Stimulated activated memory B cell treated with anti-CD40 and anti-IgM and Interleukin-4, amounts not matched to agents 10 μg/mL and 1 μg/mL and 100 μg/mL, for 72 hours (primary cell): ENCODE results near the gene EGLN3.
A peak's percentile ranks its signal among the peaks of the same experiment; 100 is the strongest.
"Not testable (repeated sequence)": the region's sequence is repeated elsewhere in the genome, so short reads cannot be mapped to it uniquely, and the experiment has no call there.

Experiments
- ATAC-seq: fragments of 150-1000 bp; cut with Tn5 transposase; 2 replicates; pipeline ENCODE4 v1.10.0; 2021
- H3K27ac Mint-ChIP-seq: one replicate; pipeline ENCODE4 v1.8.0; 2022; ENCODE audit warnings: mild to moderate bottlenecking, mixed read lengths
- H3K27me3 Mint-ChIP-seq: one replicate; pipeline ENCODE4 v1.8.0; 2022; ENCODE audit warnings: mixed read lengths
- H3K36me3 Mint-ChIP-seq: one replicate; pipeline ENCODE4 v1.8.0; 2022; ENCODE audit warnings: mixed read lengths
- H3K4me1 Mint-ChIP-seq: one replicate; pipeline ENCODE4 v1.8.0; 2022; ENCODE audit warnings: mixed read lengths
- H3K4me3 Mint-ChIP-seq: one replicate; pipeline ENCODE4 v1.8.0; 2022; ENCODE audit warnings: mild to moderate bottlenecking, moderate library complexity, mixed read lengths
- H3K9me3 Mint-ChIP-seq: one replicate; pipeline ENCODE4 v1.8.0; 2022; ENCODE audit warnings: mixed read lengths

The EGLN3 gene

DNA sequence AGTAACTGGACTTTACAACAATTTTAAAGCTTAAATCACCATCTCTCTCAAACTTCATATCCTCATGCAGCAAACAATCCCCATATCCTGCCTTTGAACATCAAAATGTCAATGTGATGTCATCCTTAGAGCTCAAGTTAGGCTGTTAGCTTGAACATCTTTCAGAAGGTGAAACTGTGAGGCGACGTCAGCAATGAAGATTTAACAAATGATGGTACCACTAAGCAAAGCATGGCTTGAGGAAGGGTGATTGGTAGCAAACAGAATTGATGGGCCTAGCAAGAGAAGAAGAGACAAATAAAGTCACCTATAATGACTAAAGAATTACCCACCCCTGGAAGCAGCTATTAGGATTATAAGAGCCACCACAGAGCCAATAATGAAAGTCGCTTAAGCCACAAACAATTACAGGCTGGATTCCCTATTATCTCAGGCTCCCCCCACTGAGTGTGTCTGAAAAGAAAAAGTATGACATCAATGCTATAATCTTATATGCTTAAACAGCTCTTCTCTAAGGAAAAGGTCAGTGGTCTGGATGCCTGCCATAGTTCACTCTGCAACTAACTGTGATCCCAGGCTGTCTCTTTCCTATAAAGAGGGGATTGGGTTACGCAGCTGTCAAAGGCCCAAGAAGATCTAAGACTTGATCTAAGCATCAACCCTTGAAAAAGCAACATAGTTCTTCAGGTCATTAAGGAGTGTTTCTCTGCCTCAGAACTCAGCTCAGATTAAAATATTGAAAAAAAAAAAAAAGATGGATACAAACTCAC is 18.1 kb downstream of the EGLN3 start:
- no peaks in the 10 kb centered on the region for H3K36me3 Mint-ChIP-seq
- H3K27me3 Mint-ChIP-seq: no peaks in the 10 kb centered on the region
- H3K4me1 Mint-ChIP-seq: no peaks in the 10 kb centered on the region
- no peak overlapping the region for H3K27ac Mint-ChIP-seq
- no peak overlapping the region for H3K4me3 Mint-ChIP-seq
- H3K9me3 Mint-ChIP-seq: peaks cover 10% of the 10 kb centered on the region
- ATAC-seq: no peak

DNA sequence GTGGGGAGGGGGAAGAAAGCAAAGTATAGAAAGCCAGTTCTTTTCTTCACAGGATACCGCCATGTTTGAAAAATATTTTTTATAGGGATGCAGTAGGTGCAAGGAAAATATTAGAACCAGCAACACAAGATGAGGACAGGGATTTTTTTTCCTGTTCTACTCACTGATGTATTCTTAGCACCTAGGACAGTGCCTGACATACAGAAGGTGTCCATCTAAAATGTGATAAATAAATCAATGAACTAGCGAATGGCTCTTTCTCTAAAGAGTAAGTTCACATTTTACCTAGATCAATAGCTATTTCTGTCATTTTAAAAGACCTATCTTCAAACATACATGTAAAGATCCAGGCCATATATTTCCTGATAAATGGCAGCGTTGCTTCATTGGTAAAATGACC is 18.8 kb downstream of the EGLN3 start:
- Mint-ChIP-seq H3K4me3 (no peak overlapping the region), H3K36me3 (no peaks in the 10 kb centered on the region), H3K9me3 (peaks cover 10% of the 10 kb centered on the region), H3K27me3 (no peaks in the 10 kb centered on the region), H3K27ac (no peak overlapping the region), H3K4me1 (no peaks in the 10 kb centered on the region)
- ATAC-seq: no peak

DNA sequence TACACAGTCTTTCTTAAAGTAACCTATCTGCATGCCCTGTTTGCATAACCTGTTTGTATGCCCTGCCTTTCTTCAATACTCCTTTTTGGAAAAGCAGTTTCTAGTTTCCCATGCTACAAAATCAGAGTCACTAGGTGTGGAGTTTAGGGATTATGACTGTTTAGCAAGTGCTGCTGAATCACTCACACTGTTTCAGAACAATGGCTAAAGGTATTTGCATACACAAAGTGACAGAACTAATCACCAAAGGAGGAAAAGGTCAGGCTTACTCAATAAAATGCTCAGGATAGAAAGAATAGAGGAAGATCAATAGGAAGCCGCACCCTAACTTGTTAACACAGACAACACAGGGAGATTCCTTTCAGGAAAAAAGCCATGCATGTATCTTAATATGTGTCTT is 19.4 kb downstream of the EGLN3 start:
- H3K9me3 Mint-ChIP-seq: peaks cover 10% of the 10 kb centered on the region
- no peaks in the 10 kb centered on the region for H3K27me3 Mint-ChIP-seq
- no peak overlapping the region for H3K27ac Mint-ChIP-seq
- ATAC-seq: no peak
- H3K4me3 Mint-ChIP-seq: no peak overlapping the region
- no peaks in the 10 kb centered on the region for H3K36me3 Mint-ChIP-seq
- no peaks in the 10 kb centered on the region for H3K4me1 Mint-ChIP-seq

DNA sequence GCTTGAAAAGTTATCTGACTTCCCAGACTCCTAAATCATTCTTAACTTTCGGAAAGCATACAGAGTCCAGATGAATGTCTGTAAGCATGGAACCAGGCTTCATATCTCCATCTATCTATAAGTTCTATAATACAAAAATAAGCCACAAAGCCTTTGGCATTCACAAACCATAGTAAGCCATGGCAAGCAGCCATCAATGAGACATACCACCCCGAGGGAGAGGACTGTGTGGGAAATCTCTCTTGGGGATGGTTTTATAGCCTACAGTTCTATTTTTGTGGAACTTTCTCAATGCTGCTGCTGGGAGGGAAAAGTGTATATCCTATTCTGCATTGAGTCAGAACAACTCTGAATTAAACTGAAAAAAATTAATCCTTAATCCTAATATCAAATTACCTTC is 20.4 kb downstream of the EGLN3 start:
- H3K9me3 Mint-ChIP-seq: peaks cover 7% of the 10 kb centered on the region
- ATAC-seq: no peak
- no peaks in the 10 kb centered on the region for H3K36me3 Mint-ChIP-seq
- no peak overlapping the region for H3K4me3 Mint-ChIP-seq
- no peaks in the 10 kb centered on the region for H3K27me3 Mint-ChIP-seq
- no peaks in the 10 kb centered on the region for H3K4me1 Mint-ChIP-seq
- H3K27ac Mint-ChIP-seq: no peak overlapping the region

DNA sequence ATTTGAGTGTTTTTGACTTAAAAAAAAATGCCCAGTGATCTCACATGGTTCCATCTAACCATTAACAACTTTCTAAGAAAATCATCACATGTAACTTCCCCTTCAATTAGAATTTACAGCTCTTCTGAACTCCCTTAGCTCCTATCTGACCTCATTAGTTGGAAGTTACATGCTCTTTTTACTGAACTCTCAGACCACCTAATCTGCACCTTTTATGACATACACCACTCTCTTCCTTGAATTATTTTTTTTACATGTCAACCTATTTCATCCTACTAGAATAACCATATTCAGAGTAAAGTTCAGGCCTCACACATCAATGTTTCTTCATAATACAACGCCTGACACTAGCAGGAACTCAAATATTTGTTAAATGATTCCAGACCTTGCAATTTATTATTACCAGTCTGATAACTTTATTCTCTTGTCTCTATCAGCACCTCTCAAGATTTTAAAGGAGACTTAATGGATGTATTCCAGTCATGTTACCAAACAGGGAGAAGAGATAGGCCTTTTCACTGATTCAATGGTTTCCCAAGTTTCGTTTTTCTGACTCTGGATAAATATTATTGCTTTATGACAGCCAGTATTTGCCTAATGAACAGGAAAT is 21.0 kb downstream of the EGLN3 start:
- Mint-ChIP-seq H3K4me3 (no peak overlapping the region), H3K36me3 (no peaks in the 10 kb centered on the region), H3K27ac (no peak overlapping the region), H3K4me1 (no peaks in the 10 kb centered on the region), H3K9me3 (peaks cover 8% of the 10 kb centered on the region), H3K27me3 (no peaks in the 10 kb centered on the region)
- no peak for ATAC-seq

DNA sequence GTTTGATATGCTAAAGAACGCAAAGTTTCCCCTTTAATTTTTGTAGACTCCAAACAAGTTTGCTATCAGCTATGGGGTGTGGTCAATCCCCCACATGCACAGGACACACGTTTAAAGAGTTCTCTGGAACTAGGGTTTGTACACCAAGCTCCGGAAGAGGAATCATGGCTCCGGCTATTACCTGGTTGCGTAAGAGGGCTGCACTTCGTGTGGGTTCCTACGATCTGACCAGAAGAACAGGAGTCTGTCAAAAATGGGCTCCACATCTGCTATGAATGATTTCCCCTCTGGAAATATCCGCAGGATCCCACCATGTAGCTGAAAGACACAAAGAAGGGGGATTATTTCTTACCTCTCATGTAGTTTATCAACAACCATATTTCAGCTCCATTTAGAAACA is 22.0 kb downstream of the EGLN3 start:
- H3K4me1 Mint-ChIP-seq: no peaks in the 10 kb centered on the region
- no peaks in the 10 kb centered on the region for H3K36me3 Mint-ChIP-seq
- peaks cover 10% of the 10 kb centered on the region for H3K9me3 Mint-ChIP-seq
- no peaks in the 10 kb centered on the region for H3K27me3 Mint-ChIP-seq
- no peak for ATAC-seq
- H3K27ac Mint-ChIP-seq: no peak overlapping the region
- no peak overlapping the region for H3K4me3 Mint-ChIP-seq

DNA sequence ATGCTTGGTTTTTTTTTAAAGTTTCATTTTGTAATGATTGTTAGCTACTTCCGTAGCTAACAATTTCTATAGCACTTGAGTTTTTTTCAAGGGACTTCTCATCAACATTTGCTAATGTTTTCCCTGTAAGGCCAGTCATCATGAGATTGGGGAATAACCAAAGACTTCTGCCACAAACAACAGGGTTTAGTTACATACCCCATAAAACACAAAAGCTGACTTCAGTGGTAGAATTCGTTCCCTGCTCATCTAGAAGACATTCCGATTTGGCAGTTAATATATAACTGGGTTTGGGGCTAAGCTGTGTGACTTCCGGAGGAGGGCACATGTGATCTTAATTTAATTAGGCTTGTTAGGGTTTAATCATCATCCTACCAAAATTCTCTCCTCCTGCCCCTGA is 22.9 kb downstream of the EGLN3 start:
- Mint-ChIP-seq H3K27ac (no peak overlapping the region), H3K9me3 (peaks cover 10% of the 10 kb centered on the region), H3K36me3 (no peaks in the 10 kb centered on the region), H3K4me3 (no peak overlapping the region), H3K27me3 (no peaks in the 10 kb centered on the region), H3K4me1 (no peaks in the 10 kb centered on the region)
- no peak for ATAC-seq

DNA sequence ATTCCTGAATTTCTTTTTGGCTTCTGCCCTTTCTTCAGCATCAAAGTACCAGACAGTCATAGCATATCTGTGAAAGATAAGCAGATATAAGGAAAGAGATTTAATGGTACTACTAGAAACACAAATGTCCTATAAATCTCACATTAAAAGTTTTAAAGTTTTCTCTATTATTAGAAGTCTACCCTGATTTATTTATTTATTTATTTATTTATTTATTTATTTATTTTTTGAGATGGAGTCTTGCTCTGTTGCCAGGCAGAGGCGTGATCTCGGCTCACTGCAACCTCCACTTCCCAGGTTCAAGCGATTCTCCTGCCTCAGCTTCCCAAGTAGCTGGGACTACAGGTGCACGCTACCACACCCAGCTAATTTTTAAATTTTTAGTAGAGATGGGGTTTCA is 23.9 kb downstream of the EGLN3 start:
- not testable (repeated sequence) for H3K36me3 Mint-ChIP-seq, H3K27ac Mint-ChIP-seq, H3K27me3 Mint-ChIP-seq, H3K4me3 Mint-ChIP-seq, ATAC-seq, H3K4me1 Mint-ChIP-seq, H3K9me3 Mint-ChIP-seq

DNA sequence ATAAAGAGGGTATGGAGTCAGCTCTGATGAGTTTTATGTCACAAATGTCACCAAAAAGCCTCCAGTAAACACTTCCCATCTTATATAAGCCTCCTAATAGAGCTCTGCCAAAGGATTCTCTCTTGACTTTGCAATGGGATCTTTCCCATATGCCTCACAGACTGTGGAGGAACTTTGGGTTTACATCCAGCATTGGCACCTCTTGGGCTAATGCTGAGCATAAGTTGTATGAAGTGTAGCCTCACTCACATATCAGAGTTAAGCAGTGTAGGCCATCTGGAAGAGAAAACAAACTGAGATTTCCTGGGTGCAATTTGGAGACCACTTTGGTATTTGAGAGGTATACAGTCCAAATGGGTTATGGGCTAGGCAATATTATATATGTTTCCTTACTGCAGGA is 24.9 kb downstream of the EGLN3 start:
- Mint-ChIP-seq H3K36me3 (no peaks in the 10 kb centered on the region), H3K4me1 (no peaks in the 10 kb centered on the region), H3K27ac (no peak overlapping the region), H3K9me3 (peaks cover 10% of the 10 kb centered on the region), H3K4me3 (no peak overlapping the region), H3K27me3 (no peaks in the 10 kb centered on the region)
- peak; percentile 16 for ATAC-seq

DNA sequence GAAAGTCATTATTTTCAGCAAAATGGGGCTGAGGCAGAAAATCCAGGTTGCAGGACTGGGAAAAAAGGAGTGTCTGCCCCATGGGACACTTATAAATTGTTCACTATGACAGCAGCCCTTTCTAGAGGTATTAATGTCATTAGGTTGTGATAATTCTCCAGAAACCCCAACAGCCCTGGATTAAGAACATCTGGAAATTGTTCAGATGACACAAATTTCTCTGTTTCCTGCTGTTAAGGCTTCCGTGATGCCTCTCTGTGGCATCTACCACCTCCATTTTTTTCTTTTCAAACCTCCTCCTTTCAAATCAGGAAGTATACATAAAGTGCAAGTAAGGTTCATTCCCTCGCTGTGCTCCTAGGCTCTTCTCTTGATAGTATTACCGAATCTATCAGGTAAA is 25.6 kb downstream of the EGLN3 start:
- Mint-ChIP-seq H3K4me3 (no peak overlapping the region), H3K27ac (no peak overlapping the region), H3K9me3 (peaks cover 10% of the 10 kb centered on the region), H3K36me3 (no peaks in the 10 kb centered on the region), H3K27me3 (no peaks in the 10 kb centered on the region), H3K4me1 (no peaks in the 10 kb centered on the region)
- ATAC-seq: no peak

DNA sequence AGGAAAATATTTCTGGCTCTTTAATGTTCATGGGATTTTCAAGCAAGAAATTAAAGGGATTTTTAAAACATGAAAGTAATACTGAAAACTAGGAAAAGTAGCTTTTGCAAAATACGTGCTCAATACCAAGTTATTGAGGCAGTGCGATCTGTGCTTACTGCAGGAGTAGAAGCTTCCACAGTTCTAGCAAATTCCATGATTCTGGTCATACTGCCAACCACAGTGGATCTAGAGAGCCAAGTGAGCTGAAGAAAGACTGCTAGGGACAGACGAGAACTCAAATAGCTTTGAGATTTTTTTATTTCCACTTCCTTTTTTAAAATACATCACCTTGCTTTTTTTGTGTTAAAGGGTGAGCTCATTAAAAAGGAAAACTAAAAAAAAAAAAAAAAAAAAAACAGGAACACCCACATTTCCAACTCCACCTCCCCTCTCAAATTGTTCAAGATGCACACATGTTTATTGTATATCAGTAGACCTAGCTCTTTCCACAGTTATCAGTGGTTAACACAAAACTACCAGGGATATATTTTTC is 26.2 kb downstream of the EGLN3 start:
- ATAC-seq: no peak
- no peaks in the 10 kb centered on the region for H3K4me1 Mint-ChIP-seq
- no peak overlapping the region for H3K4me3 Mint-ChIP-seq
- no peaks in the 10 kb centered on the region for H3K36me3 Mint-ChIP-seq
- peaks cover 6% of the 10 kb centered on the region for H3K9me3 Mint-ChIP-seq
- H3K27ac Mint-ChIP-seq: no peak overlapping the region
- no peaks in the 10 kb centered on the region for H3K27me3 Mint-ChIP-seq

DNA sequence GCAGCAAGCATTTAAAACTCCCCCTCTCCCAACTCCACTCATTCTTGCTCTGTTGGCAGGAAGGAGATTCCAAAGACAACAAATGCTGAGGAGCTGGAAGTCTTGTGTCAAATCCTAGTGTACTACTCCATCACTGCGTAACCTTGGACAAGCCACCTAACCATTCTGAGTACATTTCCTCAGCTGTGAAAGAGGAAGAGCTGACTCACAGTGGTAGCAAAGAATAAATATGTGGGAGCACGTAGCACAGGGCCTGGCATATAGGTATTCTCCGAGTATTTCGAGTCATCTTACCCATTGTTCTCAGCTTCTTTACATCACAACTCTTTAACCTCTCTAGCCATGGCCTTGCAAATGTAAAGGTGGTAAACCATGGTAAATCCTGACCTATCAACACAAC is 28.7 kb downstream of the EGLN3 start:
- Mint-ChIP-seq H3K4me3 (no peak overlapping the region), H3K9me3 (peaks cover 3% of the 10 kb centered on the region), H3K27me3 (no peaks in the 10 kb centered on the region), H3K27ac (no peak overlapping the region), H3K4me1 (no peaks in the 10 kb centered on the region), H3K36me3 (no peaks in the 10 kb centered on the region)
- ATAC-seq: no peak

DNA sequence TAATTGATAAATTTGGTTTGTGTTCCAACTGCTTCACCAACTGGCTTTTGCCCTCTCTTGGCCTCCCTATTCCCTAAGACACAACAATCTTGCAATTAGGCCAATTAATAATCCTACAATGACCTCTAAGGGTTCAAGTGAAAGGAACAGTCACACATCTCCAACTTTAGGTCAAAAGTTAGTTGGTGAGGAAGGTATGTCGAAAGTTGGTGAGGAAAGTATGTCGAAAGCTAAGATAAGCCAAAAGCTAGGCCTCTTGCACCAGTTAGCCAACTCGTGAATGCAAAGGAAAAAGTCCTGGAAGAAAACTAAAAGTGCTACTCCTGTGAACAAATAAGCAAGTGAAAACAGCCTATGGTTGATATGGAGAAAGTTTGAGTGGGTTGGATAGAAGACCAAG is 32.6 kb downstream of the EGLN3 start:
- no peak overlapping the region for H3K27ac Mint-ChIP-seq
- no peaks in the 10 kb centered on the region for H3K4me1 Mint-ChIP-seq
- no peaks in the 10 kb centered on the region for H3K9me3 Mint-ChIP-seq
- ATAC-seq: no peak
- H3K4me3 Mint-ChIP-seq: no peak overlapping the region
- no peaks in the 10 kb centered on the region for H3K36me3 Mint-ChIP-seq
- H3K27me3 Mint-ChIP-seq: no peaks in the 10 kb centered on the region

DNA sequence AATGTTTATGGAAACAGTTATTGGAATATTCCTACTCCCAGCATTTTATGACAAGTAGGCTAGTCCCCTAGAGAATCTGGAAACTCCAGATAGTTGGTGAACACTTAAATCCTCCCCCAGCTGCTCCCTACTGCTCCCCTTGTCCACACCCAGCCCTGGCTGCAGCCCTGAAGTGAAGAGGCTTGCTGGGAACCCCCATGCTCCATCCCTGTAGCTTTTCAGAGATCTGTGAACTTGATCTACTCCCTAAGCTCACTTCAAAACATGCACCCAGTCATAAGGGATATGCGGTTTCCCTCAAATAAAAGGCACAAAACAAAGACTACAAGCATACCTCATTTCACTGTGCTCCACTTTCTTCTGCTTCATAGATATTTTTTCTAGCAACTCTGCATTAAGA is 33.2 kb downstream of the EGLN3 start:
- ATAC-seq: no peak
- Mint-ChIP-seq H3K36me3 (no peaks in the 10 kb centered on the region), H3K27ac (no peak overlapping the region), H3K4me1 (no peaks in the 10 kb centered on the region), H3K4me3 (no peak overlapping the region), H3K27me3 (no peaks in the 10 kb centered on the region), H3K9me3 (no peaks in the 10 kb centered on the region)

DNA sequence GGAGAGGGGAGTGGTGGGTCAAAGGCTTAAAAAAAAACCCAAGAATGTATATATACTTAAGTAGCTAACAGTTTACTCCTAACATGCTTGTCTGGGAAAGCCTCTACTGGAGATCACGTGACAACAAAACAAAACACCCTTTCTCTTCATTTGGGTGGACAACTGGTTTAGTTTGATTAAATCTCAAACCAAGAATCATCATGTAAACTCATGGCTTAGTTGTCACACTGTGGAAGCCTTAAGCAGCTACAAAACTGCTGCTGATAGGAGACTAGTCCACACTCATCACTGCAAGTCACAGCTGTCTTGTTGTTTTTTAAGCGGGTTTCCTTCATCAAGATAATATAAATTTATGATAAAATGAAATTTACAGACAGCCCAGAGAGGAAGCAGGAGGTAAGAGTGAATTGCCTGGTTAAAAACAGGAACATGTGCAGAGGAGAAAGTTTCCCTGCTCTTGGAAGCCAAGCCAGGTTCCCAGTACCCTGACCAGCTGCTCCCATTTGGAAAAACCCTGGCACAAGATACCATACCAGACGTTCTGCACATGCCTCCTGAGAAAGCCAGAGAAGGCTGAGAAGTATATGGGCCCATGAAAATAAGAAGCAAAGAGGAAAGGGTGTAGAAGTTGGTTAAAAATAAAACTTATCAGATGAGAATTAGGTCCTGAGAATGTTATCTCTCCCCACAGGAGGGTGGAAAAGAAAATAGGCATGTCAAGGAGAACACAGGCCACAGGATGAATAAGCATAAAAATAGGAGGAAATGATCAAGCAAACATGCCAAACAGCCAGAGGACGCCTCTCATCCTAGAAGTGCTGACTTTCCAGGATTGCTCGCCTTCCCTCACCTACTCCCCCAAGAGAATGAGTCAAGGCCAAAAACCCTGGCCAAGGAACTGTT is 34.0 kb downstream of the EGLN3 start:
- H3K4me1 Mint-ChIP-seq: no peaks in the 10 kb centered on the region
- no peak for ATAC-seq
- no peaks in the 10 kb centered on the region for H3K9me3 Mint-ChIP-seq
- H3K4me3 Mint-ChIP-seq: no peak overlapping the region
- no peaks in the 10 kb centered on the region for H3K27me3 Mint-ChIP-seq
- no peak overlapping the region for H3K27ac Mint-ChIP-seq
- no peaks in the 10 kb centered on the region for H3K36me3 Mint-ChIP-seq
